Measurements from ENCODE around the gene CROCC.

DNA sequence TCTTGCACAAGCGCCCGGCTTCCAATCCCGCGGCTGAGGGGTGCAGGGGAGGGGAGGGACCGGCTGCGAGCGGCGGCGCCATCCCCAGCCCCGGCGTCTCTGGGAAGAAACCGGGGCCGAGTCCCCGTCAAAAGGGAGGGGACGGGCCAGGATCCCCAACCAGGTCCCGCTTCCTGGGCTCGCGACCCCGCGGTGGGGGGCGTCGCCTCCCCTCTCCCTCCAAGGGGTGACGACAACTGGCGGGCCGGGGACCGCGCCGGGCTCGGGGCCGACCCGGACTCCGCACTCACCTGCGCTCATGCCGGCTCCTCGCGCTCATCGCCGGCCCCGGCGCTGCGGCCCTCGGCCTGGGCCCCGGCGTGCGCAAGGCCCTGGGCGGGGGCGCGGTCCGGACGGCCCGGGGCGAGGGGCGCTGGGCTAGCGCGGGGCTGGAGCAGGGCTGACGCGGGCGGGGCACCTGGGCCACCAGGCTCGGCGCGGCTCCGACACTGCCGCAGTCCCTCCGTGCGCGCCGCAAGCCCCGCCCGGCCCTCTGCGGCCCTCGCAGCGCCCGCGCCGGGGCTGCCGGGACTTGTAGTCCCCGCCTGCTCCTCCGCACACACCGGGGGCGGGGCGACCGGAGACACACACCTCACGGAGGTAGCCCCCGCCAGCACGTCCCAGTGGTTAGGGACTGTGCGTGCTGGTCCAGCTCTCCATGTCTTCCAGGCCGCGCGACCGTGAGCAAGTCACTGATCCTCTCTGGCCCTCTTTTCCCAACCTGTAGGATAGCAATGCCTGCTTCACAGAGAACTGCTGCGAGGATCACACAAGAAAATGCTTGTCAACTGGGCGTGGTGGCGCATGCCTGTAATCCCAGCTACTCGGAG, 89.9 kb downstream of the CROCC start, which contains the start of gene ATP13A2:
- TF ChIP-seq, protein P1, sequence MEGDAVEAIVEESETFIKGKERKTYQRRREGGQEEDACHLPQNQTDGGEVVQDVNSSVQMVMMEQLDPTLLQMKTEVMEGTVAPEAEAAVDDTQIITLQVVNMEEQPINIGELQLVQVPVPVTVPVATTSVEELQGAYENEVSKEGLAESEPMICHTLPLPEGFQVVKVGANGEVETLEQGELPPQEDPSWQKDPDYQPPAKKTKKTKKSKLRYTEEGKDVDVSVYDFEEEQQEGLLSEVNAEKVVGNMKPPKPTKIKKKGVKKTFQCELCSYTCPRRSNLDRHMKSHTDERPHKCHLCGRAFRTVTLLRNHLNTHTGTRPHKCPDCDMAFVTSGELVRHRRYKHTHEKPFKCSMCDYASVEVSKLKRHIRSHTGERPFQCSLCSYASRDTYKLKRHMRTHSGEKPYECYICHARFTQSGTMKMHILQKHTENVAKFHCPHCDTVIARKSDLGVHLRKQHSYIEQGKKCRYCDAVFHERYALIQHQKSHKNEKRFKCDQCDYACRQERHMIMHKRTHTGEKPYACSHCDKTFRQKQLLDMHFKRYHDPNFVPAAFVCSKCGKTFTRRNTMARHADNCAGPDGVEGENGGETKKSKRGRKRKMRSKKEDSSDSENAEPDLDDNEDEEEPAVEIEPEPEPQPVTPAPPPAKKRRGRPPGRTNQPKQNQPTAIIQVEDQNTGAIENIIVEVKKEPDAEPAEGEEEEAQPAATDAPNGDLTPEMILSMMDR (IDR thresholded peaks at IDR 0.05 in 2 of 3, conservative IDR thresholded peaks at IDR 0.05 in 1 of 3; ENCODE audit: insufficient read depth in 2 of 3, low read depth in 1 of 3, low read length in 3 of 3), result no peak
- TF ChIP-seq, protein P2, sequence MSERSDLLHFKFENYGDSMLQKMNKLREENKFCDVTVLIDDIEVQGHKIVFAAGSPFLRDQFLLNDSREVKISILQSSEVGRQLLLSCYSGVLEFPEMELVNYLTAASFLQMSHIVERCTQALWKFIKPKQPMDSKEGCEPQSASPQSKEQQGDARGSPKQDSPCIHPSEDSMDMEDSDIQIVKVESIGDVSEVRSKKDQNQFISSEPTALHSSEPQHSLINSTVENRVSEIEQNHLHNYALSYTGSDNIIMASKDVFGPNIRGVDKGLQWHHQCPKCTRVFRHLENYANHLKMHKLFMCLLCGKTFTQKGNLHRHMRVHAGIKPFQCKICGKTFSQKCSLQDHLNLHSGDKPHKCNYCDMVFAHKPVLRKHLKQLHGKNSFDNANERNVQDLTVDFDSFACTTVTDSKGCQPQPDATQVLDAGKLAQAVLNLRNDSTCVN (CRISPR knock-in tag; IDR thresholded peaks at IDR 0.05), result no peak
- no peak for TF ChIP-seq CSDE1 (IDR thresholded peaks at IDR 0.05)
